ENCODE measurements around the gene PARD6A. TPM values are rescaled to one million over a fixed set of nuclear protein-coding genes. Genes with fewer than 3 reads are reported as not detected.

PARD6A gene
- total RNA-seq, 2 donors from 2014 or later, result 3.9 to 5.6 TPM

GRCh38 chr16:67666032-67666551, 5.3 kb downstream of the PARD6A start:
- Histone ChIP-seq H3K9me3 (no peaks in the 10 kb centered on the region), H3K27me3 (no peaks in the 10 kb centered on the region), H3K4me3 (peak overlapping the region; percentile 86 to 94), H3K36me3 (no peaks in the 10 kb centered on the region), H3K27ac (peak overlapping the region; percentile 95), H3K4me1 (peaks cover 0 to 32% of the 10 kb centered on the region in 2 donors)
- no peak for TF ChIP-seq CTCF (IDR thresholded peaks at IDR 0.05)
- no peak for DNase-seq (ENCODE audit: low spot score)

DNA sequence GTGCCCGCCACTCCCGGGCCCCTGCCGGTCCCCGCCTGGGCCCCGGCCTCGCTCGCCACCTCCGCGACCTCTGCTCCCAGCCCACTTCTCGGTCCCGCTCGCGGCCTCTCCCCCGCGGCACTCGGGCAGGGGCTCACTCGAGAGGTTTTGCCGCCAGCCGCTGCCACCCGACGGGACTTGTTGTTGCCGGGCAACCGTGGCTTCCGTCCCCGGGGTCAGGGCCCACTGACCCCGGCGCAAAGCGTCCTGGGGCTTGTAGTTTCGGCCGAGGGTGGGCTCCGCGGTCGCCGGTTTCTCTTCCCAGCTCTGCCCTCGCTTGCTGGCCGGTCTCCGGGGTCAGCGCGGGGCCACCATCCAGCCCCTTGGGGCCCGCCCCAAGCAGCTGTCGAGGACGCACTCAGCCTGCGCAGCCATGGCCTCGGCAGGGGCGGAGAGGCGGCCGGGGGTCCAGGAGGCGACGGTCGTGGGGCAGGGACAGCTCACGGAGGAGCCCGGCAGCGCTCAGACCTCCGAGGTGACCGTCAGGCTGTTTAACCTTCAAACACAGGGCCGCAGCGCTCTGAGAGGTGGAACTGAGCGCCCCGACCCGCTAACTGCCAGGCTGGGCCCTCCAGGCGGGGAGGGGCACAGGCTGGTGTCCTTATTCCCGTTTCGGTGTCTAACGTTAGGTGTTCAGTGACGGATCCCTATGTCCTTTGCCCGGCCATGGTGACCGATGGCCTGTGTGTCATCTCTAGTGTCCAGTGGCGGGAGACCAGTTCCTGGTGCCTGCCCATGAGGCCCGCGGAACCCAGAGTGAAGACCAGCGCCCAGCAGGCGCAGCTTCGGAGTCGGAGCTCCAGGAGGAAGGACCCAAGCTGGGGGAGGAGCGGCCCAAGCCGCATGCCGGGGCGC, 6.0 kb downstream of the PARD6A start, which contains the start of the genes C16orf86 and ENKD1:
Gene C16orf86, plus strand, starts transcription at position 256 of the 894 bp plus-strand sequence. Its CDS starts 157 bp downstream, at position 413.
Gene ENKD1, minus strand, starts transcription at position 192 of the 894 bp plus-strand sequence. CDS start 308 bp downstream, outside the sequence.
- Histone ChIP-seq H3K4me3 (peak within 1 kb of the TSS; percentile 86 to 94), H3K27ac (peak within 1 kb of the TSS; percentile 95), H3K27me3 (no peaks in the 10 kb centered on the region), H3K4me1 (peaks cover 0 to 27% of the 10 kb centered on the region in 2 donors), H3K9me3 (no peaks in the 10 kb centered on the region), H3K36me3 (no peaks in the 10 kb centered on the region)
- peak; percentile 88 for DNase-seq (ENCODE audit: low spot score)
- TF ChIP-seq CTCF (IDR thresholded peaks at IDR 0.05), result no peak

DNA sequence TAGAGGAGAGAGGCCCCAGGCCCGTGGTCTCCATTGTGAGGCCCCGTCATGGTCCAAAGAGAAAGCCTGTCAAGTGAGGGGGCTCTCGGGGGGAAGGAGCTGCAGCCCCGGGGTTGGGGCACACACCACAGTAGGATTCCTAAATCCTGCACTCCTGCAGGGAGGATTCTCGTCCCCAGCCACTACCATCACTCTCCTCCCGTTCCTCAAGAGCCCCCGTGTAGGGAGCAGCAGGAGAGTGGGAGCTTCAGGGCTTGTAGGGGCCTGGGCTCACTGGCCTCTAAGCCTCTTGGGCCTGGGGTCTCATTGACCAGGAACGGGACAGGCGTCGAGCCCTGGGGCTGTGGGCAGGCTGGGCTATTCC, 6.7 kb downstream of the PARD6A start:
- Histone ChIP-seq H3K4me1 (peaks cover 0 to 31% of the 10 kb centered on the region in 2 donors), H3K27ac (peak overlapping the region; percentile 95), H3K27me3 (no peaks in the 10 kb centered on the region), H3K4me3 (peak overlapping the region; percentile 86 to 94), H3K36me3 (no peaks in the 10 kb centered on the region), H3K9me3 (no peaks in the 10 kb centered on the region)
- DNase-seq (ENCODE audit: low spot score), result no peak
- TF ChIP-seq CTCF (IDR thresholded peaks at IDR 0.05), result no peak

GRCh38 chr16:67667817-67668494, 7.2 kb downstream of the PARD6A start:
- peak overlapping the region; percentile 86 to 94 for H3K4me3 ChIP-seq
- H3K27ac ChIP-seq, result peak overlapping the region; percentile 95
- H3K9me3 ChIP-seq, result no peaks in the 10 kb centered on the region
- H3K4me1 ChIP-seq, result peaks cover 0 to 36% of the 10 kb centered on the region in 2 donors
- no peaks in the 10 kb centered on the region for H3K27me3 ChIP-seq
- TF ChIP-seq CTCF (IDR thresholded peaks at IDR 0.05), result peak; percentile 72 to 90
- no peaks in the 10 kb centered on the region for H3K36me3 ChIP-seq
- peak; percentile 94 for DNase-seq (ENCODE audit: low spot score)

GRCh38 chr16:67668495-67669157, 7.9 kb downstream of the PARD6A start:
- Histone ChIP-seq H3K27ac (no peak overlapping the region), H3K4me1 (peaks cover 0 to 43% of the 10 kb centered on the region in 2 donors), H3K4me3 (no peak overlapping the region), H3K9me3 (no peaks in the 10 kb centered on the region), H3K36me3 (no peaks in the 10 kb centered on the region), H3K27me3 (no peaks in the 10 kb centered on the region)
- TF ChIP-seq CTCF (IDR thresholded peaks at IDR 0.05), result no peak
- DNase-seq (ENCODE audit: low spot score), result no peak

Data from right atrium auricular region (tissue), 2 donors.